CD4-positive, alpha-beta T cell treated with Interleukin-15 for 1 hour (primary cell): ENCODE measurements around the gene SH3GL2.

Source experiments
- DNase-seq: peaks from one replicate; pipeline ENCODE4 v3.0.0-alpha.2; 2020

SH3GL2 gene

GRCh38 chr9:17611917-17612316 lies 33.1 kb downstream of the SH3GL2 start:
- no peak for DNase-seq

GRCh38 chr9:17613758-17614157 lies 34.9 kb downstream of the SH3GL2 start:
- no peak for DNase-seq

GRCh38 chr9:17614250-17614649 lies 35.4 kb downstream of the SH3GL2 start:
- no peak for DNase-seq

GRCh38 chr9:17614903-17615302 lies 36.0 kb downstream of the SH3GL2 start:
- DNase-seq, result no peak

GRCh38 chr9:17622141-17622540 lies 43.3 kb downstream of the SH3GL2 start:
- no peak for DNase-seq

- DNase-seq, result no peak
These were observed 43.9 kb downstream of the SH3GL2 start for GRCh38 chr9:17622749-17623148.

- no peak for DNase-seq
These were observed 45.1 kb downstream of the SH3GL2 start for GRCh38 chr9:17623965-17624364.

- DNase-seq, result no peak
These were observed 45.7 kb downstream of the SH3GL2 start for GRCh38 chr9:17624571-17624970.

GRCh38 chr9:17625644-17626388 lies 47.0 kb downstream of the SH3GL2 start:
- no peak for DNase-seq

GRCh38 chr9:17627641-17628040 lies 48.8 kb downstream of the SH3GL2 start:
- no peak for DNase-seq

- no peak for DNase-seq
These were observed 49.8 kb downstream of the SH3GL2 start for GRCh38 chr9:17628624-17629023.

GRCh38 chr9:17630531-17630949 lies 51.7 kb downstream of the SH3GL2 start:
- DNase-seq, result no peak

- DNase-seq, result no peak
These were observed 52.5 kb downstream of the SH3GL2 start for GRCh38 chr9:17631396-17631795.

GRCh38 chr9:17632994-17633393 lies 54.1 kb downstream of the SH3GL2 start:
- DNase-seq, result no peak

GRCh38 chr9:17635115-17635890 lies 56.4 kb downstream of the SH3GL2 start:
- no peak for DNase-seq

- DNase-seq, result no peak
These were observed 57.5 kb downstream of the SH3GL2 start for GRCh38 chr9:17636349-17636748.

- DNase-seq, result no peak
These were observed 58.0 kb downstream of the SH3GL2 start for GRCh38 chr9:17636821-17637220.

- DNase-seq, result no peak
These were observed 58.4 kb downstream of the SH3GL2 start for GRCh38 chr9:17637229-17637628.

GRCh38 chr9:17648516-17648915 lies 69.7 kb downstream of the SH3GL2 start:
- no peak for DNase-seq

- no peak for DNase-seq
These were observed 72.9 kb downstream of the SH3GL2 start for GRCh38 chr9:17651725-17652124.

- DNase-seq, result no peak
These were observed 75.1 kb downstream of the SH3GL2 start for GRCh38 chr9:17653947-17654465.

GRCh38 chr9:17656889-17657288 lies 78.0 kb downstream of the SH3GL2 start:
- no peak for DNase-seq

- no peak for DNase-seq
These were observed 79.4 kb downstream of the SH3GL2 start for GRCh38 chr9:17658237-17658636.

- no peak for DNase-seq
These were observed 81.3 kb downstream of the SH3GL2 start for GRCh38 chr9:17660158-17660557.
